ENCODE data around the gene PPP1R15A. TPM values are rescaled to one million over a fixed set of nuclear protein-coding genes. Genes with fewer than 3 reads are reported as not detected.

Gene PPP1R15A
- total and polyA plus RNA-seq, 2 of the 8 experiments (the other 6 are each of a cell fraction or from before 2014, with no cell fraction given) = 4.1 to 14.0 TPM

GRCh38 chr19:48918071-48918470, 45.9 kb downstream of the PPP1R15A start (continued):
- TF ChIP-seq YY1 (IDR thresholded peaks at IDR 0.05; ENCODE audit: low read depth, low read length) (no peak), TCF12 (IDR thresholded peaks at IDR 0.05; ENCODE audit: low read depth, low read length) (no peak), FOSL1 (IDR thresholded peaks at IDR 0.05; ENCODE audit: insufficient read depth, low read depth, low read length) (no peak), POU5F1 (IDR thresholded peaks at IDR 0.05; ENCODE audit: low read depth, low read length) (no peak)

Data from H1 (cell line).